Immature natural killer cell (primary cell): Measurements from ENCODE around the gene ZMYM3. TPM values are rescaled to one million over a fixed set of nuclear protein-coding genes. Genes with fewer than 3 reads are reported as not detected.

Source experiments
- DNase-seq, 3 donors: peaks; one replicate each; pipeline ENCODE4 v3.0.0; 2022; ENCODE audit warnings: mixed read lengths in 1 of 3
- H3K27ac Mint-ChIP-seq, 6 donors: one replicate each; pipeline ENCODE4 v1.8.0; 2020; ENCODE audit warnings: mixed read lengths in 6 of 6, mild to moderate bottlenecking in 5 of 6, inconsistent platforms in 4 of 6, moderate library complexity in 3 of 6
- H3K27me3 Mint-ChIP-seq, 3 donors: one replicate each; pipeline ENCODE4 v1.8.0; 2020 to 2021; ENCODE audit warnings: low read depth in 3 of 3, mild to moderate bottlenecking in 3 of 3, mixed read lengths in 3 of 3, moderate library complexity in 3 of 3, inconsistent platforms in 1 of 3
- H3K36me3 Mint-ChIP-seq, 3 donors: one replicate each; pipeline ENCODE4 v1.8.0; 2020; ENCODE audit warnings: mixed read lengths in 3 of 3, inconsistent platforms in 2 of 3, mild to moderate bottlenecking in 2 of 3
- H3K4me1 Mint-ChIP-seq, 2 donors: one replicate each; pipeline ENCODE4 v1.8.0; 2020; ENCODE audit warnings: inconsistent platforms in 2 of 2, mild to moderate bottlenecking in 2 of 2, mixed read lengths in 2 of 2, moderate library complexity in 1 of 2
- H3K4me3 Mint-ChIP-seq, 5 donors: one replicate each; pipeline ENCODE4 v1.8.0; 2020; ENCODE audit warnings: mild to moderate bottlenecking in 5 of 5, mixed read lengths in 5 of 5, inconsistent platforms in 3 of 5, moderate library complexity in 3 of 5
- H3K9me3 Mint-ChIP-seq, 6 donors: one replicate each; pipeline ENCODE4 v1.8.0; 2020; ENCODE audit warnings: mild to moderate bottlenecking in 6 of 6, mixed read lengths in 6 of 6, inconsistent platforms in 4 of 6, moderate library complexity in 3 of 6
- polyA plus RNA-seq, 3 donors: library from polyadenylated mRNA; unstranded; fragments of 300-500 nt; fragmentation: Illumina TruSeq; gene quantifications; one replicate each; pipeline ENCODE4 v1.2.3, GENCODE V29; 2021

The ZMYM3 gene
- polyA plus RNA-seq, 3 donors from 2014 or later = 3.0 to 5.6 (median 5.0) TPM

- Mint-ChIP-seq H3K27ac (no peak overlapping the region), H3K4me1 (no peaks in the 10 kb centered on the region), H3K4me3 (no peak overlapping the region), H3K36me3 (peaks cover 9 to 40% (median 19%) of the 10 kb centered on the region in 3 donors), H3K27me3 (peaks cover 0 to 11% (median 9%) of the 10 kb centered on the region in 3 donors), H3K9me3 (no peaks in the 10 kb centered on the region)
- DNase-seq = no peak
Measured at GRCh38 chrX:71244359-71245128, 9.4 kb downstream of the ZMYM3 start.

- peak overlapping the region in 1 of 6 donors; percentile 14 for H3K27ac Mint-ChIP-seq
- H3K4me3 Mint-ChIP-seq = no peak overlapping the region
- H3K36me3 Mint-ChIP-seq = peaks cover 9 to 34% (median 24%) of the 10 kb centered on the region in 3 donors
Measured at GRCh38 chrX:71241301-71241700, 12.6 kb downstream of the ZMYM3 start.

GRCh38 chrX:71239781-71240180 is 14.2 kb downstream of the ZMYM3 start:
- H3K9me3 Mint-ChIP-seq = no peaks in the 10 kb centered on the region
- H3K27ac Mint-ChIP-seq = no peak overlapping the region
- no peak overlapping the region for H3K4me3 Mint-ChIP-seq
- no peaks in the 10 kb centered on the region for H3K4me1 Mint-ChIP-seq
- H3K27me3 Mint-ChIP-seq = peaks cover 0 to 13% (median 8%) of the 10 kb centered on the region in 3 donors
- peaks cover 5 to 25% (median 19%) of the 10 kb centered on the region in 3 donors for H3K36me3 Mint-ChIP-seq
- DNase-seq = no peak

More at GRCh38 chrX:71241301-71241700, 12.6 kb downstream of the ZMYM3 start:
- DNase-seq = no peak
- H3K9me3 Mint-ChIP-seq = no peaks in the 10 kb centered on the region
- no peaks in the 10 kb centered on the region for H3K4me1 Mint-ChIP-seq
- peaks cover 0 to 14% (median 13%) of the 10 kb centered on the region in 3 donors for H3K27me3 Mint-ChIP-seq

GRCh38 chrX:71236836-71237235 is 17.1 kb downstream of the ZMYM3 start:
- H3K9me3 Mint-ChIP-seq = no peaks in the 10 kb centered on the region
- DNase-seq = no peak
- H3K27ac Mint-ChIP-seq = no peak overlapping the region
- peaks cover 5 to 15% (median 12%) of the 10 kb centered on the region in 3 donors for H3K36me3 Mint-ChIP-seq
- no peak overlapping the region for H3K4me3 Mint-ChIP-seq
- peaks cover 0 to 11% (median 10%) of the 10 kb centered on the region in 3 donors for H3K27me3 Mint-ChIP-seq
- no peaks in the 10 kb centered on the region for H3K4me1 Mint-ChIP-seq

- Mint-ChIP-seq H3K36me3 (peaks cover 2 to 11% (median 6%) of the 10 kb centered on the region in 3 donors), H3K27ac (no peak overlapping the region), H3K4me3 (no peak overlapping the region), H3K9me3 (no peaks in the 10 kb centered on the region), H3K27me3 (peaks cover 0 to 10% (median 8%) of the 10 kb centered on the region in 3 donors), H3K4me1 (no peaks in the 10 kb centered on the region)
- no peak for DNase-seq
Measured at GRCh38 chrX:71235482-71235881, 18.5 kb downstream of the ZMYM3 start.

GRCh38 chrX:71228063-71228642 is 25.8 kb downstream of the ZMYM3 start:
- Mint-ChIP-seq H3K4me1 (no peaks in the 10 kb centered on the region), H3K36me3 (no peaks in the 10 kb centered on the region), H3K9me3 (no peaks in the 10 kb centered on the region), H3K4me3 (no peak overlapping the region), H3K27ac (no peak overlapping the region), H3K27me3 (peaks cover 0 to 10% (median 2%) of the 10 kb centered on the region in 3 donors)
- DNase-seq = no peak

- H3K9me3 Mint-ChIP-seq = no peaks in the 10 kb centered on the region
- no peak overlapping the region for H3K4me3 Mint-ChIP-seq
- H3K27ac Mint-ChIP-seq = no peak overlapping the region
- peaks cover 0 to 10% (median 2%) of the 10 kb centered on the region in 3 donors for H3K27me3 Mint-ChIP-seq
- no peak for DNase-seq
- no peaks in the 10 kb centered on the region for H3K4me1 Mint-ChIP-seq
- no peaks in the 10 kb centered on the region for H3K36me3 Mint-ChIP-seq
Measured at GRCh38 chrX:71227370-71228062, 26.4 kb downstream of the ZMYM3 start.

- Mint-ChIP-seq H3K36me3 (no peaks in the 10 kb centered on the region), H3K4me3 (no peak overlapping the region), H3K4me1 (no peaks in the 10 kb centered on the region), H3K9me3 (no peaks in the 10 kb centered on the region), H3K27ac (no peak overlapping the region), H3K27me3 (peaks cover 0 to 8% (median 2%) of the 10 kb centered on the region in 3 donors)
- no peak for DNase-seq
Measured at GRCh38 chrX:71225676-71226075, 28.3 kb downstream of the ZMYM3 start.

- no peak overlapping the region for H3K4me3 Mint-ChIP-seq
- H3K27me3 Mint-ChIP-seq = peaks cover 0 to 8% (median 2%) of the 10 kb centered on the region in 3 donors
- H3K27ac Mint-ChIP-seq = no peak overlapping the region
- H3K9me3 Mint-ChIP-seq = no peaks in the 10 kb centered on the region
- no peaks in the 10 kb centered on the region for H3K36me3 Mint-ChIP-seq
- no peak for DNase-seq
- H3K4me1 Mint-ChIP-seq = no peaks in the 10 kb centered on the region
Measured at GRCh38 chrX:71225009-71225408, 28.9 kb downstream of the ZMYM3 start.

- H3K9me3 Mint-ChIP-seq = no peaks in the 10 kb centered on the region
- H3K36me3 Mint-ChIP-seq = no peaks in the 10 kb centered on the region
- DNase-seq = no peak
- H3K4me1 Mint-ChIP-seq = no peaks in the 10 kb centered on the region
- H3K27ac Mint-ChIP-seq = no peak overlapping the region
- H3K27me3 Mint-ChIP-seq = peaks cover 0 to 8% (median 2%) of the 10 kb centered on the region in 3 donors
- no peak overlapping the region for H3K4me3 Mint-ChIP-seq
Measured at GRCh38 chrX:71224098-71224708, 29.7 kb downstream of the ZMYM3 start.

- no peaks in the 10 kb centered on the region for H3K36me3 Mint-ChIP-seq
- H3K27ac Mint-ChIP-seq = no peak within 1 kb of the TSS
- H3K4me1 Mint-ChIP-seq = no peaks in the 10 kb centered on the region
- no peak within 1 kb of the TSS for H3K4me3 Mint-ChIP-seq
- H3K9me3 Mint-ChIP-seq = no peaks in the 10 kb centered on the region
- peaks cover 0 to 2% (median under 1%) of the 10 kb centered on the region in 3 donors for H3K27me3 Mint-ChIP-seq
- no peak for DNase-seq
Measured at GRCh38 chrX:71222929-71223328, 31.0 kb downstream of the ZMYM3 start, which contains the start of gene GJB1. GJB1 (plus strand) TSS chrX:71223224; CDS start chrX:71223708, 484 bp downstream.

- no peaks in the 10 kb centered on the region for H3K4me1 Mint-ChIP-seq
- no peak overlapping the region for H3K4me3 Mint-ChIP-seq
- DNase-seq = no peak
- H3K27me3 Mint-ChIP-seq = peaks cover 0 to 2% (median 2%) of the 10 kb centered on the region in 3 donors
- no peaks in the 10 kb centered on the region for H3K9me3 Mint-ChIP-seq
- H3K27ac Mint-ChIP-seq = no peak overlapping the region
- no peaks in the 10 kb centered on the region for H3K36me3 Mint-ChIP-seq
Measured at GRCh38 chrX:71221145-71221544, 32.8 kb downstream of the ZMYM3 start.

GRCh38 chrX:71217298-71217697 is 36.6 kb downstream of the ZMYM3 start:
- H3K4me1 Mint-ChIP-seq = no peaks in the 10 kb centered on the region
- H3K27ac Mint-ChIP-seq = no peak overlapping the region
- no peak for DNase-seq
- H3K4me3 Mint-ChIP-seq = no peak overlapping the region
- H3K36me3 Mint-ChIP-seq = no peaks in the 10 kb centered on the region
- peaks cover 2 to 3% (median 3%) of the 10 kb centered on the region in 3 donors for H3K27me3 Mint-ChIP-seq
- H3K9me3 Mint-ChIP-seq = peaks cover 0 to 2% (median 0%) of the 10 kb centered on the region in 6 donors
